GM12878 (cell line): ENCODE measurements around the gene SENP7.

Source experiments
- ATF7 ChIP-seq: fragments of 450-650 bp; IDR thresholded peaks from 2 replicates; pipeline ENCODE4 v1.6.1; 2016; ENCODE audit warnings: low read depth, mild to moderate bottlenecking
- NFIC ChIP-seq: IDR thresholded peaks from 2 replicates; pipeline ENCODE4 v1.6.1; 2012; ENCODE audit warnings: low read depth, mild to moderate bottlenecking, inconsistent platforms, low read length, moderate library complexity
- PBX3 ChIP-seq: IDR thresholded peaks from 2 replicates; pipeline ENCODE4 v1.6.1; 2011; ENCODE audit warnings: mild to moderate bottlenecking, low read depth, low read length, moderate library complexity; ENCODE audit not compliant: insufficient replicate concordance
- RAD21 ChIP-seq: IDR thresholded peaks from 2 replicates; pipeline ENCODE4 v1.6.1; 2011; ENCODE audit warnings: mild to moderate bottlenecking, low read depth, low read length, moderate library complexity; ENCODE audit not compliant: insufficient read depth
- RFX5 ChIP-seq: IDR thresholded peaks from 2 replicates; pipeline ENCODE4 v1.6.1; 2011; ENCODE audit warnings: low read depth, low read length, improper control_type of control experiment
- SMARCA5 ChIP-seq: fragments of 450-650 bp; IDR thresholded peaks from 2 replicates; pipeline ENCODE4 v1.6.1; 2017; ENCODE audit warnings: mild to moderate bottlenecking
- TF ChIP-seq, protein P1 (sequence below), 3 experiments: IDR thresholded peaks in 2 of 3; conservative IDR thresholded peaks in 1 of 3; 2 replicates each; pipeline ENCODE4 v1.5.1; 2011; ENCODE audit warnings: low read depth in 3 of 3, low read length in 3 of 3, mild to moderate bottlenecking in 3 of 3, control low read depth in 2 of 3, moderate library complexity in 2 of 3, inconsistent platforms in 1 of 3, mixed read lengths in 1 of 3; ENCODE audit not compliant: control insufficient read depth in 2 of 3, insufficient read depth in 1 of 3; ENCODE audit errors: extremely low read depth in 1 of 3
- TF ChIP-seq, protein P2 (sequence below): fragments of 450-650 bp; formaldehyde crosslinking; IDR thresholded peaks from 2 replicates; pipeline ENCODE4 v1.5.0; 2022; ENCODE audit warnings: mild to moderate bottlenecking, missing genetic modification characterization

GRCh38 chr3:101413656-101414055 lies 99.4 kb downstream of the SENP7 start:
- TF ChIP-seq, protein P1, sequence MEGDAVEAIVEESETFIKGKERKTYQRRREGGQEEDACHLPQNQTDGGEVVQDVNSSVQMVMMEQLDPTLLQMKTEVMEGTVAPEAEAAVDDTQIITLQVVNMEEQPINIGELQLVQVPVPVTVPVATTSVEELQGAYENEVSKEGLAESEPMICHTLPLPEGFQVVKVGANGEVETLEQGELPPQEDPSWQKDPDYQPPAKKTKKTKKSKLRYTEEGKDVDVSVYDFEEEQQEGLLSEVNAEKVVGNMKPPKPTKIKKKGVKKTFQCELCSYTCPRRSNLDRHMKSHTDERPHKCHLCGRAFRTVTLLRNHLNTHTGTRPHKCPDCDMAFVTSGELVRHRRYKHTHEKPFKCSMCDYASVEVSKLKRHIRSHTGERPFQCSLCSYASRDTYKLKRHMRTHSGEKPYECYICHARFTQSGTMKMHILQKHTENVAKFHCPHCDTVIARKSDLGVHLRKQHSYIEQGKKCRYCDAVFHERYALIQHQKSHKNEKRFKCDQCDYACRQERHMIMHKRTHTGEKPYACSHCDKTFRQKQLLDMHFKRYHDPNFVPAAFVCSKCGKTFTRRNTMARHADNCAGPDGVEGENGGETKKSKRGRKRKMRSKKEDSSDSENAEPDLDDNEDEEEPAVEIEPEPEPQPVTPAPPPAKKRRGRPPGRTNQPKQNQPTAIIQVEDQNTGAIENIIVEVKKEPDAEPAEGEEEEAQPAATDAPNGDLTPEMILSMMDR (IDR thresholded peaks at IDR 0.05 in 2 of 3, conservative IDR thresholded peaks at IDR 0.05 in 1 of 3; ENCODE audit: control insufficient read depth in 2 of 3, extremely low read depth in 1 of 3, insufficient read depth in 1 of 3, low read depth in 3 of 3, low read length in 3 of 3) = no peak
- TF ChIP-seq RFX5 = no peak
- TF ChIP-seq NFIC = no peak
- TF ChIP-seq PBX3 = no peak
- no peak for TF ChIP-seq RAD21
- TF ChIP-seq SMARCA5 = no peak
- no peak for TF ChIP-seq ATF7
- TF ChIP-seq, protein P2, sequence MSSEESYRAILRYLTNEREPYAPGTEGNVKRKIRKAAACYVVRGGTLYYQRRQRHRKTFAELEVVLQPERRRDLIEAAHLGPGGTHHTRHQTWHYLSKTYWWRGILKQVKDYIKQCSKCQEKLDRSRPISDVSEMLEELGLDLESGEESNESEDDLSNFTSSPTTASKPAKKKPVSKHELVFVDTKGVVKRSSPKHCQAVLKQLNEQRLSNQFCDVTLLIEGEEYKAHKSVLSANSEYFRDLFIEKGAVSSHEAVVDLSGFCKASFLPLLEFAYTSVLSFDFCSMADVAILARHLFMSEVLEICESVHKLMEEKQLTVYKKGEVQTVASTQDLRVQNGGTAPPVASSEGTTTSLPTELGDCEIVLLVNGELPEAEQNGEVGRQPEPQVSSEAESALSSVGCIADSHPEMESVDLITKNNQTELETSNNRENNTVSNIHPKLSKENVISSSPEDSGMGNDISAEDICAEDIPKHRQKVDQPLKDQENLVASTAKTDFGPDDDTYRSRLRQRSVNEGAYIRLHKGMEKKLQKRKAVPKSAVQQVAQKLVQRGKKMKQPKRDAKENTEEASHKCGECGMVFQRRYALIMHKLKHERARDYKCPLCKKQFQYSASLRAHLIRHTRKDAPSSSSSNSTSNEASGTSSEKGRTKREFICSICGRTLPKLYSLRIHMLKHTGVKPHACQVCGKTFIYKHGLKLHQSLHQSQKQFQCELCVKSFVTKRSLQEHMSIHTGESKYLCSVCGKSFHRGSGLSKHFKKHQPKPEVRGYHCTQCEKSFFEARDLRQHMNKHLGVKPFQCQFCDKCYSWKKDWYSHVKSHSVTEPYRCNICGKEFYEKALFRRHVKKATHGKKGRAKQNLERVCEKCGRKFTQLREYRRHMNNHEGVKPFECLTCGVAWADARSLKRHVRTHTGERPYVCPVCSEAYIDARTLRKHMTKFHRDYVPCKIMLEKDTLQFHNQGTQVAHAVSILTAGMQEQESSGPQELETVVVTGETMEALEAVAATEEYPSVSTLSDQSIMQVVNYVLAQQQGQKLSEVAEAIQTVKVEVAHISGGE = no peak
